Nephron (organoid): Measurements from ENCODE around the gene EDEM2.
A peak's percentile ranks its signal among the peaks of the same experiment; 100 is the strongest.
"Not testable (repeated sequence)": the region's sequence is repeated elsewhere in the genome, so short reads cannot be mapped to it uniquely, and the experiment has no call there.

ENCODE experiments used
- H3K27ac Mint-ChIP-seq, 3 experiments: 2 replicates each; pipeline ENCODE4 v1.8.0; 2020; ENCODE audit warnings: mixed read lengths in 3 of 3, mild to moderate bottlenecking in 2 of 3, moderate library complexity in 1 of 3
- H3K27me3 Mint-ChIP-seq: 2 replicates; pipeline ENCODE4 v1.8.0; 2021; ENCODE audit warnings: low read depth, mild to moderate bottlenecking, moderate library complexity, mixed read lengths
- H3K36me3 Mint-ChIP-seq: 2 replicates; pipeline ENCODE4 v1.8.0; 2020; ENCODE audit warnings: low read depth, mixed read lengths
- H3K4me1 Mint-ChIP-seq: 2 replicates; pipeline ENCODE4 v1.8.0; 2020; ENCODE audit warnings: mixed read lengths
- H3K4me3 Mint-ChIP-seq, 3 experiments: 2 replicates each; pipeline ENCODE4 v1.8.0; 2020; ENCODE audit warnings: mild to moderate bottlenecking in 3 of 3, mixed read lengths in 3 of 3, moderate library complexity in 2 of 3
- H3K9me3 Mint-ChIP-seq: 2 replicates; pipeline ENCODE4 v1.8.0; 2020; ENCODE audit warnings: mixed read lengths
- CTCF ChIP-seq, 3 experiments: fragments of 200-600 bp; sonication (generic); IDR thresholded peaks; one replicate each; pipeline ENCODE4 v1.5.0; 2021; ENCODE audit warnings: antibody characterized with exemption in 3 of 3; ENCODE audit not compliant: unreplicated experiment in 3 of 3

The EDEM2 gene

GRCh38 chr20:35174458-35175216, 27.5 kb upstream of the EDEM2 start:
- Mint-ChIP-seq H3K36me3 (no peaks in the 10 kb centered on the region), H3K4me1 (peaks cover 21% of the 10 kb centered on the region), H3K27ac (no peak overlapping the region), H3K27me3 (peaks cover 20% of the 10 kb centered on the region), H3K4me3 (no peak overlapping the region), H3K9me3 (no peaks in the 10 kb centered on the region)
- no peak for TF ChIP-seq CTCF (IDR thresholded peaks at IDR 0.05; ENCODE audit: unreplicated experiment in 3 of 3)

GRCh38 chr20:35173576-35174192, 26.5 kb upstream of the EDEM2 start:
- Mint-ChIP-seq H3K27ac (no peak overlapping the region), H3K9me3 (no peaks in the 10 kb centered on the region), H3K27me3 (peaks cover 20% of the 10 kb centered on the region), H3K36me3 (no peaks in the 10 kb centered on the region), H3K4me1 (peaks cover 21% of the 10 kb centered on the region), H3K4me3 (peak overlapping the region in 1 of 3 experiments; percentile 0)
- TF ChIP-seq CTCF (IDR thresholded peaks at IDR 0.05; ENCODE audit: unreplicated experiment in 3 of 3), result no peak

GRCh38 chr20:35172434-35172806, 25.3 kb upstream of the EDEM2 start:
- Mint-ChIP-seq H3K27ac (peak overlapping the region in 1 of 3 experiments; percentile 58), H3K27me3 (peaks cover 16% of the 10 kb centered on the region), H3K36me3 (no peaks in the 10 kb centered on the region)

GRCh38 chr20:35171753-35172433, 24.8 kb upstream of the EDEM2 start, which contains the start of gene PROCR:
Gene PROCR, plus strand, starts transcription at chr20:35172072. Its CDS starts 83 bp downstream, at chr20:35172155.
- Mint-ChIP-seq H3K9me3 (no peaks in the 10 kb centered on the region), H3K4me1 (peaks cover 21% of the 10 kb centered on the region), H3K27me3 (peaks cover 15% of the 10 kb centered on the region), H3K4me3 (peak within 1 kb of the TSS; percentile 63 to 77 (median 69)), H3K36me3 (no peaks in the 10 kb centered on the region), H3K27ac (peak within 1 kb of the TSS in 2 of 3 experiments; percentile 57 to 58)
- TF ChIP-seq CTCF (IDR thresholded peaks at IDR 0.05; ENCODE audit: unreplicated experiment in 3 of 3), result no peak

More at GRCh38 chr20:35172434-35172806, 25.3 kb upstream of the EDEM2 start:
- H3K4me3 Mint-ChIP-seq, result peak overlapping the region; percentile 63 to 77 (median 69)
- no peak for TF ChIP-seq CTCF (IDR thresholded peaks at IDR 0.05; ENCODE audit: unreplicated experiment in 3 of 3)
- no peaks in the 10 kb centered on the region for H3K9me3 Mint-ChIP-seq
- peaks cover 21% of the 10 kb centered on the region for H3K4me1 Mint-ChIP-seq

GRCh38 chr20:35171438-35171752, 24.3 kb upstream of the EDEM2 start:
- Mint-ChIP-seq H3K4me1 (peaks cover 24% of the 10 kb centered on the region), H3K36me3 (no peaks in the 10 kb centered on the region), H3K9me3 (no peaks in the 10 kb centered on the region), H3K27me3 (peaks cover 15% of the 10 kb centered on the region), H3K4me3 (peak overlapping the region; percentile 63 to 77 (median 69)), H3K27ac (peak overlapping the region in 2 of 3 experiments; percentile 57 to 58)
- no peak for TF ChIP-seq CTCF (IDR thresholded peaks at IDR 0.05; ENCODE audit: unreplicated experiment in 3 of 3)

- H3K9me3 Mint-ChIP-seq, H3K4me3 Mint-ChIP-seq, H3K27ac Mint-ChIP-seq, H3K36me3 Mint-ChIP-seq: not testable (repeated sequence)
- peaks cover 11% of the 10 kb centered on the region for H3K27me3 Mint-ChIP-seq
- H3K4me1 Mint-ChIP-seq, result peaks cover 21% of the 10 kb centered on the region
These were observed 21.7 kb upstream of the EDEM2 start for GRCh38 chr20:35168701-35169409.
